SK-N-MC (cell line): ENCODE measurements around the gene CCR4.

ENCODE experiments used
- EZH2 ChIP-seq: fragments of 200-600 bp; sonication (generic); IDR thresholded peaks from one replicate; pipeline ENCODE4 v1.6.1; 2017; ENCODE audit warnings: antibody characterized with exemption
- POLR2AphosphoS5 ChIP-seq: IDR thresholded peaks from 2 replicates; pipeline ENCODE4 v1.6.1; 2012; ENCODE audit warnings: mild to moderate bottlenecking, low read depth, low read length, borderline replicate concordance

DNA sequence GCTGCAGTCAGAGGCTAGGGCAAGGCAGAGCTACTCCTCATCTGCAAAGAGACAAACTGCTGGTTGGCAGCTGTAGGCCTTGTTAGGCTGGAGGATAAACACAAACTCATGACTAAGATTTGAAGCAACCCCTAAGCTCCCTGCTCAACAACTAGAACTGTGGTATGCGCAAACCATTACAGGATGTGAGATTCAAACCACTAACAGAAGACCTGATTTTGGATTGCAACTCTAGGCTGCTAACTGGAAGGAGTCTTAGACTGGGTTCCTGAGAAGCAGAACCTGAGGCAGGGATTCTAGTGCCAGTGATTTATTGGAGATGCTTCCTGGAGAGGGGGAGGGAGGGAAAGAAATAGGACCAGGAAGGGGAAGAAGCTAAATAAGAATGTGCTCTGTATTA lies 22.5 kb downstream of the CCR4 start:
- TF ChIP-seq POLR2AphosphoS5: no peak
- no peak for TF ChIP-seq EZH2
